DMS 273 treated with DMSO at 0.1 percent for 48 hours (cell line): ENCODE measurements around the gene NT5C1B.

ENCODE experiments used
- DNase-seq: peaks from one replicate; lab custom pipeline; 2025; lab: John Stamatoyannopoulos, UW

NT5C1B gene

GRCh38 chr2:18599509-18600254, 10.3 kb upstream of the NT5C1B start:
- no peak for DNase-seq

- DNase-seq, result no peak
These were observed 9.6 kb upstream of the NT5C1B start for GRCh38 chr2:18598848-18599484.

GRCh38 chr2:18597618-18598017, 8.2 kb upstream of the NT5C1B start:
- no peak for DNase-seq

GRCh38 chr2:18596993-18597392, 7.6 kb upstream of the NT5C1B start:
- DNase-seq, result no peak

GRCh38 chr2:18593496-18593895, 4.1 kb upstream of the NT5C1B start:
- no peak for DNase-seq

- no peak for DNase-seq
These were observed 3.0 kb upstream of the NT5C1B start for GRCh38 chr2:18592372-18592771.

GRCh38 chr2:18588802-18589201, 567 bp downstream of the NT5C1B start:
- no peak for DNase-seq

GRCh38 chr2:18588049-18588448, 1.3 kb downstream of the NT5C1B start:
- no peak for DNase-seq

- DNase-seq, result no peak
These were observed 3.8 kb downstream of the NT5C1B start for GRCh38 chr2:18585526-18585925.

- no peak for DNase-seq
These were observed 4.8 kb downstream of the NT5C1B start for GRCh38 chr2:18584608-18584954.

- DNase-seq, result no peak
These were observed 5.3 kb downstream of the NT5C1B start for GRCh38 chr2:18583905-18584607.

GRCh38 chr2:18580606-18581005, 8.8 kb downstream of the NT5C1B start:
- no peak for DNase-seq

- no peak for DNase-seq
These were observed 11.3 kb downstream of the NT5C1B start for GRCh38 chr2:18578033-18578432.

GRCh38 chr2:18566145-18566769, 23.1 kb downstream of the NT5C1B start:
- no peak for DNase-seq

GRCh38 chr2:18560797-18561085, 28.6 kb downstream of the NT5C1B start:
- DNase-seq, result no peak

- DNase-seq, result peak; percentile 80
These were observed 29.2 kb downstream of the NT5C1B start, which contains the start of gene RDH14 for GRCh38 chr2:18560031-18560796. RDH14 (minus strand) TSS chr2:18560653; CDS start chr2:18560572, 81 bp downstream.

- no peak for DNase-seq
These were observed 29.8 kb downstream of the NT5C1B start for GRCh38 chr2:18559531-18560030.

- DNase-seq, result no peak
These were observed 30.9 kb downstream of the NT5C1B start for GRCh38 chr2:18558458-18558857.

GRCh38 chr2:18557121-18557520, 32.2 kb downstream of the NT5C1B start:
- DNase-seq, result no peak

- DNase-seq, result no peak
These were observed 36.9 kb downstream of the NT5C1B start for GRCh38 chr2:18552351-18553077.

GRCh38 chr2:18551623-18552022, 37.7 kb downstream of the NT5C1B start:
- no peak for DNase-seq
